ENCODE data around the gene ARHGAP4.

DNA sequence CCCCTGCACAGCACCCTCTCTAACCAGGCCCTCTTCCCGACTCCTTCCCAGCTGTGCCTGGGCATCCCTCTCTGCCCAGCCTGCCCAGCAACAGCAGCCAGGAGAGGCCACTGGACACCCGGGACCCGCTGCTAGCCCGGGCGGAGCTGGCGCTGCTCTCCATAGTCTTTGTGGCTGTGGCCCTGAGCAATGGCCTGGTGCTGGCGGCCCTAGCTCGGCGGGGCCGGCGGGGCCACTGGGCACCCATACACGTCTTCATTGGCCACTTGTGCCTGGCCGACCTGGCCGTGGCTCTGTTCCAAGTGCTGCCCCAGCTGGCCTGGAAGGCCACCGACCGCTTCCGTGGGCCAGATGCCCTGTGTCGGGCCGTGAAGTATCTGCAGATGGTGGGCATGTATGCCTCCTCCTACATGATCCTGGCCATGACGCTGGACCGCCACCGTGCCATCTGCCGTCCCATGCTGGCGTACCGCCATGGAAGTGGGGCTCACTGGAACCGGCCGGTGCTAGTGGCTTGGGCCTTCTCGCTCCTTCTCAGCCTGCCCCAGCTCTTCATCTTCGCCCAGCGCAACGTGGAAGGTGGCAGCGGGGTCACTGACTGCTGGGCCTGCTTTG lies 20.5 kb downstream of the ARHGAP4 start:
- TF ChIP-seq, protein P1, sequence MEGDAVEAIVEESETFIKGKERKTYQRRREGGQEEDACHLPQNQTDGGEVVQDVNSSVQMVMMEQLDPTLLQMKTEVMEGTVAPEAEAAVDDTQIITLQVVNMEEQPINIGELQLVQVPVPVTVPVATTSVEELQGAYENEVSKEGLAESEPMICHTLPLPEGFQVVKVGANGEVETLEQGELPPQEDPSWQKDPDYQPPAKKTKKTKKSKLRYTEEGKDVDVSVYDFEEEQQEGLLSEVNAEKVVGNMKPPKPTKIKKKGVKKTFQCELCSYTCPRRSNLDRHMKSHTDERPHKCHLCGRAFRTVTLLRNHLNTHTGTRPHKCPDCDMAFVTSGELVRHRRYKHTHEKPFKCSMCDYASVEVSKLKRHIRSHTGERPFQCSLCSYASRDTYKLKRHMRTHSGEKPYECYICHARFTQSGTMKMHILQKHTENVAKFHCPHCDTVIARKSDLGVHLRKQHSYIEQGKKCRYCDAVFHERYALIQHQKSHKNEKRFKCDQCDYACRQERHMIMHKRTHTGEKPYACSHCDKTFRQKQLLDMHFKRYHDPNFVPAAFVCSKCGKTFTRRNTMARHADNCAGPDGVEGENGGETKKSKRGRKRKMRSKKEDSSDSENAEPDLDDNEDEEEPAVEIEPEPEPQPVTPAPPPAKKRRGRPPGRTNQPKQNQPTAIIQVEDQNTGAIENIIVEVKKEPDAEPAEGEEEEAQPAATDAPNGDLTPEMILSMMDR (IDR thresholded peaks at IDR 0.05 in 4 of 5, conservative IDR thresholded peaks at IDR 0.05 in 1 of 5): no peak
- TF ChIP-seq POLR2A (IDR thresholded peaks at IDR 0.05): no peak
